AG04450 (cell line): ENCODE results near the gene CFAP251. TPM values are rescaled to one million over a fixed set of nuclear protein-coding genes. Genes with fewer than 3 reads are reported as not detected.
A peak's percentile ranks its signal among the peaks of the same experiment; 100 is the strongest.
"Not testable (repeated sequence)": the region's sequence is repeated elsewhere in the genome, so short reads cannot be mapped to it uniquely, and the experiment has no call there.

Experiments used
- CTCF ChIA-PET: fragments of 300-600, 350-600 bp; formaldehyde crosslinking; extraction: SDS; loops from one replicate; lab custom pipeline; 2022; ENCODE audit warnings: antibody characterized with exemption, inconsistent platforms; lab: Charles Lee
- POLR2A ChIA-PET: fragments of 350-600 bp; formaldehyde crosslinking; extraction: SDS; loops from one replicate; lab custom pipeline; 2021; ENCODE audit warnings: antibody characterized with exemption, inconsistent platforms; lab: Yijun Ruan, JAX
- DNase-seq: peaks from one replicate; pipeline ENCODE4 v3.0.0-alpha.2; 2011; ENCODE audit warnings: low read depth, low spot score
- H3K27ac ChIP-seq: one replicate; pipeline ENCODE4 v1.5.1; 2012; ENCODE audit warnings: low read depth, low read length, control low read depth
- H3K27me3 ChIP-seq: one replicate; pipeline ENCODE4 v1.6.0; 2012; ENCODE audit warnings: low read length; ENCODE audit not compliant: control insufficient read depth, insufficient read depth
- H3K4me3 ChIP-seq: 2 replicates; pipeline ENCODE4 v1.5.1; 2011; ENCODE audit warnings: mild to moderate bottlenecking, low read depth, low read length, control low read depth
- H3K9me3 ChIP-seq: 2 replicates; pipeline ENCODE4 v1.5.1; 2012; ENCODE audit warnings: low read length; ENCODE audit not compliant: control insufficient read depth, insufficient read depth
- CTCF ChIP-seq: IDR thresholded peaks from 2 replicates; pipeline ENCODE4 v1.5.1; 2011; ENCODE audit warnings: low read depth, low read length, control low read depth, inconsistent platforms
- polyA plus RNA-seq: library from polyadenylated mRNA; depleted of rRNA; stranded (reverse); fragments of >200 nt; gene quantifications from 2 replicates; pipeline ENCODE4 v1.2.3, GENCODE V29; 2011

The CFAP251 gene
- polyA plus RNA-seq, 1 experiment = 16.1 TPM

GRCh38 chr12:121918679-121919038 is 267 bp downstream of the CFAP251 start:
- no peaks in the 10 kb centered on the region for H3K9me3 ChIP-seq
- no peak for TF ChIP-seq CTCF
- CTCF ChIA-PET = interaction anchor here (0.5 to 1.9 kb wide), 7 partner anchors 10 to 136 kb away, joined by 3 to 8 read pairs (median 4); partner anchors contain the start of gene RHOF
- no peaks in the 10 kb centered on the region for H3K27me3 ChIP-seq
- POLR2A ChIA-PET = no interaction called here
- H3K27ac ChIP-seq = no peak overlapping the region
- no peak for DNase-seq
- peak overlapping the region; percentile 1; the same call in 1 of the 2 replicates for H3K4me3 ChIP-seq

GRCh38 chr12:121921066-121921465 is 2.7 kb downstream of the CFAP251 start:
- Histone ChIP-seq H3K27ac (no peak overlapping the region), H3K9me3 (no peaks in the 10 kb centered on the region; the same call in 1 of the 2 replicates), H3K27me3 (no peaks in the 10 kb centered on the region), H3K4me3 (no peak overlapping the region)
- no peak for DNase-seq
- POLR2A ChIA-PET = interaction anchor here (0.6 kb wide), 1 partner anchor 207 kb away, joined by 6 read pairs; no protein-coding TSS in a partner anchor
- TF ChIP-seq CTCF = no peak
- CTCF ChIA-PET = no interaction called here

- no peak for DNase-seq
- H3K4me3 ChIP-seq = peak overlapping the region; percentile 0; the same call in 1 of the 2 replicates
- ChIA-PET CTCF (interaction anchor here (2.3 kb wide), 1 partner anchor 9 kb away, joined by 9 read pairs; no protein-coding TSS in a partner anchor), POLR2A (interaction anchor here (0.8 to 1.2 kb wide), 3 partner anchors 67 to 301 kb away, joined by 3 to 4 read pairs (median 4); partner anchors contain the start of gene DIABLO)
- TF ChIP-seq CTCF = no peak
- H3K27me3 ChIP-seq = no peaks in the 10 kb centered on the region
- no peaks in the 10 kb centered on the region; the same call in 1 of the 2 replicates for H3K9me3 ChIP-seq
- H3K27ac ChIP-seq = peak overlapping the region; percentile 92
Measured at GRCh38 chr12:121925358-121925695, 6.9 kb downstream of the CFAP251 start.

GRCh38 chr12:121926874-121927706 is 8.7 kb downstream of the CFAP251 start:
- no peak for TF ChIP-seq CTCF
- DNase-seq = no peak
- no peaks in the 10 kb centered on the region; the same call in 1 of the 2 replicates for H3K9me3 ChIP-seq
- no peaks in the 10 kb centered on the region for H3K27me3 ChIP-seq
- ChIA-PET CTCF (interaction anchor here (1.1 to 2.3 kb wide), 2 partner anchors 11 kb away, joined by 3 to 9 read pairs; no protein-coding TSS in a partner anchor), POLR2A (interaction anchor here (0.7 kb wide), 1 partner anchor 104 kb away, joined by 8 read pairs; no protein-coding TSS in a partner anchor)
- no peak overlapping the region for H3K4me3 ChIP-seq
- H3K27ac ChIP-seq = no peak overlapping the region

GRCh38 chr12:121927813-121928212 is 9.4 kb downstream of the CFAP251 start:
- no peak overlapping the region for H3K4me3 ChIP-seq
- no peak for DNase-seq
- ChIA-PET POLR2A (no interaction called here), CTCF (interaction anchor here (1.1 kb wide), 1 partner anchor 11 kb away, joined by 3 read pairs; no protein-coding TSS in a partner anchor)
- TF ChIP-seq CTCF = no peak
- H3K27me3 ChIP-seq = no peaks in the 10 kb centered on the region
- no peak overlapping the region for H3K27ac ChIP-seq
- no peaks in the 10 kb centered on the region; the same call in 1 of the 2 replicates for H3K9me3 ChIP-seq

GRCh38 chr12:121929545-121929944 is 11.2 kb downstream of the CFAP251 start:
- H3K9me3 ChIP-seq, POLR2A ChIA-PET, H3K27me3 ChIP-seq, DNase-seq, H3K4me3 ChIP-seq, H3K27ac ChIP-seq: not testable (repeated sequence)
- CTCF ChIA-PET = interaction anchor here (0.6 kb wide), 1 partner anchor 338 kb away, joined by 3 read pairs; no protein-coding TSS in a partner anchor
